HL-60 (cell line): Measurements from ENCODE around the gene INAFM2.

Source experiments
- GABPA ChIP-seq: IDR thresholded peaks from 2 replicates; pipeline ENCODE4 v1.6.1; 2012; ENCODE audit warnings: low read depth
- POLR2AphosphoS5 ChIP-seq: IDR thresholded peaks from 2 replicates; pipeline ENCODE4 v1.6.1; 2012; ENCODE audit warnings: low read depth
- SPI1 ChIP-seq: IDR thresholded peaks from 2 replicates; pipeline ENCODE4 v1.6.1; 2012; ENCODE audit warnings: low read depth, mild to moderate bottlenecking, borderline replicate concordance
- TF ChIP-seq, protein P1 (sequence below): IDR thresholded peaks from one replicate; pipeline ENCODE4 v1.5.1; 2011; ENCODE audit warnings: low read length, control low read depth, inconsistent platforms; ENCODE audit not compliant: insufficient read depth
- TF ChIP-seq, protein P2 (sequence below): IDR thresholded peaks from 2 replicates; pipeline ENCODE4 v1.6.1; 2012; ENCODE audit warnings: low read depth; ENCODE audit not compliant: insufficient replicate concordance

DNA sequence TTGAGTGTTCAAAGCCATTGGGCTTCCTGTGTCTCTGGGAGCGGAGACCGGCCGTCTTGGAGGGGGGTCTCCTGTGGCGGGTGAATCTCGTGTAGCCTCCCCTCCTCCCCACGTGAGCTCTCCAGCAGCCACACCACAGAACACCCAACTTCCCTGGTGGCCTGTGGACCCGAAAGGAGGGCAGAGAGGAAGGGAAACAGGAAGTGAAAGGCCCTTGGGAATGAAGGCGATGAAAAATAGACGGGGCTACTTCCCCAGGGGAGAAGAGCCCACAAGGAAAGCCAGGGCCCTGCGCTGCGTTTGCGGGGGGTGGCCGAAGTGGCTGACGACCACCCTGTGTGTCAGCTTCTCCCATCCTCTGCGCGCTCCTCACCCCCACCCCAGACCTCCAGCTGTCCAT is 46.0 kb upstream of the INAFM2 start:
- TF ChIP-seq POLR2AphosphoS5: no peak
- TF ChIP-seq GABPA: no peak
- TF ChIP-seq, protein P1, sequence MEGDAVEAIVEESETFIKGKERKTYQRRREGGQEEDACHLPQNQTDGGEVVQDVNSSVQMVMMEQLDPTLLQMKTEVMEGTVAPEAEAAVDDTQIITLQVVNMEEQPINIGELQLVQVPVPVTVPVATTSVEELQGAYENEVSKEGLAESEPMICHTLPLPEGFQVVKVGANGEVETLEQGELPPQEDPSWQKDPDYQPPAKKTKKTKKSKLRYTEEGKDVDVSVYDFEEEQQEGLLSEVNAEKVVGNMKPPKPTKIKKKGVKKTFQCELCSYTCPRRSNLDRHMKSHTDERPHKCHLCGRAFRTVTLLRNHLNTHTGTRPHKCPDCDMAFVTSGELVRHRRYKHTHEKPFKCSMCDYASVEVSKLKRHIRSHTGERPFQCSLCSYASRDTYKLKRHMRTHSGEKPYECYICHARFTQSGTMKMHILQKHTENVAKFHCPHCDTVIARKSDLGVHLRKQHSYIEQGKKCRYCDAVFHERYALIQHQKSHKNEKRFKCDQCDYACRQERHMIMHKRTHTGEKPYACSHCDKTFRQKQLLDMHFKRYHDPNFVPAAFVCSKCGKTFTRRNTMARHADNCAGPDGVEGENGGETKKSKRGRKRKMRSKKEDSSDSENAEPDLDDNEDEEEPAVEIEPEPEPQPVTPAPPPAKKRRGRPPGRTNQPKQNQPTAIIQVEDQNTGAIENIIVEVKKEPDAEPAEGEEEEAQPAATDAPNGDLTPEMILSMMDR: no peak
- TF ChIP-seq, protein P2, sequence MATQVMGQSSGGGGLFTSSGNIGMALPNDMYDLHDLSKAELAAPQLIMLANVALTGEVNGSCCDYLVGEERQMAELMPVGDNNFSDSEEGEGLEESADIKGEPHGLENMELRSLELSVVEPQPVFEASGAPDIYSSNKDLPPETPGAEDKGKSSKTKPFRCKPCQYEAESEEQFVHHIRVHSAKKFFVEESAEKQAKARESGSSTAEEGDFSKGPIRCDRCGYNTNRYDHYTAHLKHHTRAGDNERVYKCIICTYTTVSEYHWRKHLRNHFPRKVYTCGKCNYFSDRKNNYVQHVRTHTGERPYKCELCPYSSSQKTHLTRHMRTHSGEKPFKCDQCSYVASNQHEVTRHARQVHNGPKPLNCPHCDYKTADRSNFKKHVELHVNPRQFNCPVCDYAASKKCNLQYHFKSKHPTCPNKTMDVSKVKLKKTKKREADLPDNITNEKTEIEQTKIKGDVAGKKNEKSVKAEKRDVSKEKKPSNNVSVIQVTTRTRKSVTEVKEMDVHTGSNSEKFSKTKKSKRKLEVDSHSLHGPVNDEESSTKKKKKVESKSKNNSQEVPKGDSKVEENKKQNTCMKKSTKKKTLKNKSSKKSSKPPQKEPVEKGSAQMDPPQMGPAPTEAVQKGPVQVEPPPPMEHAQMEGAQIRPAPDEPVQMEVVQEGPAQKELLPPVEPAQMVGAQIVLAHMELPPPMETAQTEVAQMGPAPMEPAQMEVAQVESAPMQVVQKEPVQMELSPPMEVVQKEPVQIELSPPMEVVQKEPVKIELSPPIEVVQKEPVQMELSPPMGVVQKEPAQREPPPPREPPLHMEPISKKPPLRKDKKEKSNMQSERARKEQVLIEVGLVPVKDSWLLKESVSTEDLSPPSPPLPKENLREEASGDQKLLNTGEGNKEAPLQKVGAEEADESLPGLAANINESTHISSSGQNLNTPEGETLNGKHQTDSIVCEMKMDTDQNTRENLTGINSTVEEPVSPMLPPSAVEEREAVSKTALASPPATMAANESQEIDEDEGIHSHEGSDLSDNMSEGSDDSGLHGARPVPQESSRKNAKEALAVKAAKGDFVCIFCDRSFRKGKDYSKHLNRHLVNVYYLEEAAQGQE: no peak
- TF ChIP-seq SPI1: peak; percentile 90; the same call in 1 of the 2 replicates
